Activated T-helper 2 cell treated with anti-CD3 and anti-CD28 coated beads, Interferon-gamma antibody, Interleukin-2, Interleukin-4, amounts not matched to agents 10 μg/mL and 5 μg/mL and 100 μg/mL, durations not matched to agents 14 hours and 24 hours and 36 hours (primary cell): Measurements from ENCODE around the gene LSM12. TPM values are rescaled to one million over a fixed set of nuclear protein-coding genes. Genes with fewer than 3 reads are reported as not detected.

Experiments
- DNase-seq: peaks from one replicate; pipeline ENCODE4 v3.0.0; 2021; ENCODE audit warnings: low spot score
- H3K27ac Mint-ChIP-seq: one replicate; pipeline ENCODE4 v1.8.0; 2021; ENCODE audit warnings: mixed read lengths
- H3K27me3 Mint-ChIP-seq: one replicate; pipeline ENCODE4 v1.8.0; 2021; ENCODE audit warnings: low read depth, mixed read lengths
- H3K36me3 Mint-ChIP-seq: one replicate; pipeline ENCODE4 v1.8.0; 2021; ENCODE audit warnings: low read depth, mixed read lengths
- H3K4me1 Mint-ChIP-seq: one replicate; pipeline ENCODE4 v1.8.0; 2021; ENCODE audit warnings: low read depth, mixed read lengths
- H3K4me3 Mint-ChIP-seq: one replicate; pipeline ENCODE4 v1.8.0; 2021; ENCODE audit warnings: low read depth, mild to moderate bottlenecking, moderate library complexity, mixed read lengths
- H3K9me3 Mint-ChIP-seq: one replicate; pipeline ENCODE4 v1.8.0; 2021; ENCODE audit warnings: mixed read lengths
- intact Hi-C: fragments of 100-400 bp; cut with micrococcal nuclease; formaldehyde crosslinking; loops from one replicate; pipeline ENCODE4 v1.15.1; 2023
- total RNA-seq: library from RNA; stranded (reverse); gene quantifications from 2 replicates; pipeline ENCODE4 v1.2.3, GENCODE V29; 2022

The LSM12 gene
- total RNA-seq: 81.4 and 88.4 TPM in 2 replicates

DNA sequence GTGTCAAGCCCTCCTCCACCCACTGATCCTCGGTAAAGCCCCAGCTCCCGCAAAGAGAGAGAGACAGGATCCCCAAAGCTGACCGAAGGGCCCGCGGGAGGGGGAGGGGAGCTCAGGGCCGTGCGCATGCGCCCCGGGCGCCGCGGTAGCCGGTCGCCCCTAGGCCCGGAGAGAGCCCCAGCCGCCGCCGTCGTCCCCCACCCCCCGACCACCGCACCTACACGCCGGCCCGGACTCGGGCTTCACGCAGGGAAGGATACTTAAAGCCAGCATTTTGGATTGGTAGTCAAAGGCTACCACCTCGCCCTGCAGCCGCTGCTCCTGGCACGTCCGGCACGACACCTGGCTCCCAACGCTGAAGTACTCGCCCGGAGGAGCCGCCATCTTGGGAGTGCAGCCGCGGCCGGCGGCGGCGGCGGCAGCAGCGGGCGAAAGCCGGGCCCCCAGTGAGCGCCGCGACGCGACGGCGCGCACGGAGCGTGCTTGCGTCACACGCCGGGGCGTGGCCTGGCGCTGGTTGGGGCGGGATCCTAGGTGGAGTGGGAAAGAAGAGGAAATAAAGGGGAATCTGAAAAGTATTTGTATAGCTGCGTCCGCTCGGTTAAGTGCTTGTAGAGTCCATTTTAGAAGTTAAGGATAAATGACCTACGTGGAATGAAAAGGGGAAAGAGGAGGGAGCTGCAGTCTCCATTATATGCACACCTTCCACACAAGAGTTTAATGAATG is at the start of gene LSM12:
LSM12 (minus strand) TSS at position 468 of the 727 bp plus-strand sequence; CDS start at position 384, 84 bp downstream.
- Mint-ChIP-seq H3K27ac (peak within 1 kb of the TSS; percentile 92), H3K36me3 (peaks cover 38% of the 10 kb centered on the region), H3K9me3 (no peaks in the 10 kb centered on the region), H3K27me3 (no peaks in the 10 kb centered on the region), H3K4me1 (peaks cover 33% of the 10 kb centered on the region), H3K4me3 (peak within 1 kb of the TSS; percentile 98)
- peak; percentile 89 for DNase-seq
- intact Hi-C loops: no loop called here

DNA sequence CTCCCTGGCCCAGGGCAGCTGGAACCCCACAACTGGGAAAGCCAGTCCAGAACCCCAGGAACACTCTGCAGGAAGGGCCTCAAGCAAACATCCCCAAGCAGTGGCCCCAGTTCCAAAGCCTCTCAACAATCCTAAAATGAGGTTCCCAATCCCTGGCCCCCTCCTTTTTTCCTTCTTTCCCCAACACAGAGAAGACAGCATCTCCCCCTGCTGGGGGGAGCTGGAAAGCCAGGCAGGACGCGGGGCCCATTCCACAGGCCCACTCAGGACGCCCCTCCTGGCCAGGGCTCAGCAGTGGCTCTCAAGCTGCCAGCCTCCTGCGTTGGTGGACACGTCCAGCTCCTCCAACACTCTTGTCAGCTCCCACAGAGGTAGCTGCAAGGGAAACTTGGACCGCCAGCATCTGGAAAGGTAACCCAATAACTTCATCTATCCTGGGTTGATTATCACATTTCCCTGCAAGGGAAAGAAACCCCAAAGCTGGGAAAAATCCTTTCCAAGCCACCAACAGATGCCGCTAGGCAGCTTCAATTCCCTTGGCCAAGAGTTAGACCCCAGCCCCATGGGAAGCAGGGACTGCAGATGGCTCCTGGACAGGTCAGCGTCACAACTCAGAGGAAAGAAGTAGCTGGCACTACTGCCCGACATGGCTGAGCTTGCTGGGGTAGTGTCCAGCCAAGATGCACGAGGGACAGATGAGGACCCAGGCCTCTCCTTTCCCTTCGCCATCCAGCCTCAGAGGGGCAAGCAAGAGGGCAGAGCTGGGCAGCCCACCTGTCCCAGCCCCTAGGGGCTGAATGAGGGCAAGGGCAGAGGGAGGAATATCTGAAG is 49.3 kb upstream of the LSM12 start:
- intact Hi-C loops: no loop called here
- no peaks in the 10 kb centered on the region for H3K4me1 Mint-ChIP-seq
- no peak for DNase-seq
- H3K27ac Mint-ChIP-seq: no peak overlapping the region
- no peaks in the 10 kb centered on the region for H3K27me3 Mint-ChIP-seq
- no peaks in the 10 kb centered on the region for H3K36me3 Mint-ChIP-seq
- H3K9me3 Mint-ChIP-seq: no peaks in the 10 kb centered on the region
- no peak overlapping the region for H3K4me3 Mint-ChIP-seq

DNA sequence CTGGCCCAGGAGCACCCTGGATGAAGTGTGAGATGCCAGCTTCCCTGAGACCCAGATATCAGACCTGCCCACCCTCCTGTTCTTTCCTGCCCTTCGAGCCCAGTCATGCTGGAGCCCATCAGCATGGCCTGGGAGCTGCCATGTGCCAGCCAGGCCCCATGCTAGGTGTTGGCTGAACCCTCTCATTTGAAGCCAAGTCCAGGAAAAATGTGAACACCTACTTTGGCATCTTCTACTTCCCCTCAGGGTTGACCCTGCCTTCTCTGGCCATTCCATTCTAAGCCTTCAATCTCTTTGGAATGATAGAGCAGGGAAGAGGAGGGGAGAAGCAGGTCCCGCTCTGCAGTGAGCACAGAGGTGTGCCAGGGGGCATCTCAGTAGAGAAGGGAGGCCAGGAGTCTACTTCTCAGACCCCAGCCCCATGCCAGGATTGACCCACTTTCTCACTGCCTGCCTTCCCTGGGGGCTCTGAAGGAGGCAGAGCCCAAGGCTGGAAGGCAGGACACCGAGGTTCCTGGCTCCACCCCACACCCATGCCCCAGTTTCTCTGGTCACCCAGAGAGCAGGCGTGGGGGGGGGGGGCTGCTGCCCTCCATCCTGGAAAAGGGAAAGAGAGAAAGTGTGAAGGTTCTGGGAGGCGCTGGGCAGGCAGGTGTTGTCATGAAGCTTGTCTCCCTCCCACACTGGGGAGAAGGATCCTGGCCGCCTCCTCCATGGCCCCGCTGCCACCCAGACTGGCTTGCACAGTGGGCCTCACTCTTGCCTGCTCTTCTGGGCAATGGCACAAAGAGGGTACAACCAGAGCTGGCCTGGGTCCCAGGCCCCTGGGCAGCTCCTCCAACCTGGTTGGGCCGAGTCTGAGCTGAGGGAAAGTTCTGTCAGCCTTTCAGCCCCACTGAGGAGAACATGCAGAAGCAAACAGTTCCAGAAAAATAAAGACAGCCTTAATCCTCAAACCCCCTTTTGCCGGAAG is 47.7 kb upstream of the LSM12 start:
- H3K27ac Mint-ChIP-seq: no peak overlapping the region
- DNase-seq: no peak
- H3K4me1 Mint-ChIP-seq: no peaks in the 10 kb centered on the region
- intact Hi-C loops: no loop called here
- H3K27me3 Mint-ChIP-seq: no peaks in the 10 kb centered on the region
- no peaks in the 10 kb centered on the region for H3K9me3 Mint-ChIP-seq
- H3K4me3 Mint-ChIP-seq: no peak overlapping the region
- H3K36me3 Mint-ChIP-seq: no peaks in the 10 kb centered on the region

GRCh38 chr17:44113382-44113781 is 46.9 kb upstream of the LSM12 start:
- H3K9me3 Mint-ChIP-seq: no peaks in the 10 kb centered on the region
- intact Hi-C loops: no loop called here
- H3K36me3 Mint-ChIP-seq: no peaks in the 10 kb centered on the region
- no peak overlapping the region for H3K27ac Mint-ChIP-seq
- no peak overlapping the region for H3K4me3 Mint-ChIP-seq
- DNase-seq: no peak
- H3K27me3 Mint-ChIP-seq: no peaks in the 10 kb centered on the region
- no peaks in the 10 kb centered on the region for H3K4me1 Mint-ChIP-seq

DNA sequence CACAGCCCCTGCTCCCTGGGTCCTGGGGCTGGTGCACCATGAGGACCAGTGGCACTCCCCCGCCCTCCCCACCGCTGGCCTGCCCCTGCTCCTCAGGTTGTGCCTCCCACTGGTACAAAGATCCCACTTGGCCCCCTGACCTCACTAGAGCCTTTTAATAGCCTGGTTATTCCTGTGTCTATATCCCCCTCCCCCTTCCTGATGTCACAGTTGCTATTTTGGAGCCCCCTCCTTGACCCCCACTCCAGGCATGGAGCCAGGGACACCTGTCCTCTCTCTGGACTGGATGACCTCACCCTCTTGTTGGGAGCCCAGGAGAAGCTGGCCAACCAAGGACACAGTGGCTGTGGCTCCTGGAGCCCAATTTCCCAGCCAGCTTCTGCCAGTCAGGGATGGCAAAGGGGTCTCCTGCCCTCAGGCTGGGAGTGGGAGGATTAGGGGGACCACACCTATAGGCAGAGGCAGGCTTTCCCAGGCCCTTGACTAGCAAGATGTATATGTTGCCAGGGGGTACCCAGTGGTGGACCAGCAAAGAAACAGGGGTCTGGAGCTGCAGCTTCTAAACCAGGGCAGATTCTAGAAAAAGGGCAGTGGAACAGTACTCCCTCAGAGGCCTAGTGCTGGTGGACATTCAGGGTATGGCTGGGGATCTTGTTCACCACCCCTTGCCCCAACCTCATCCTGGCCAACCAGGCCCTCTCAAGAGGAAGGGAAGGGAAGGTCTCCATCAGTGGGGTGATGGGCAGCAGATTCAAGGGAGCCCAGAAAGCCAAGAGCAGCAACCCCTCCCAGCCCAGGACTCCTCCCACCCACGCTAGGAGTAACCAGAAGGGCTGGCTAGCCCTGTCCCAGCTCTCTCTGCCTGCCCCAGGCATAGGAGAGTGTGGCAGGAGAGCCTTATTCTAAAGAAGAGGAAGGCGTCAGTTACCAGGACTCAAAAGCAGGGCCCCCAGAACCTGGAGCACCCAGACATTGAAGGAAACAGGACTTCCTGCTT is 46.1 kb upstream of the LSM12 start:
- Mint-ChIP-seq H3K9me3 (no peaks in the 10 kb centered on the region), H3K4me1 (no peaks in the 10 kb centered on the region), H3K27ac (no peak overlapping the region), H3K4me3 (no peak overlapping the region), H3K27me3 (no peaks in the 10 kb centered on the region), H3K36me3 (no peaks in the 10 kb centered on the region)
- intact Hi-C loops: no loop called here
- DNase-seq: no peak

DNA sequence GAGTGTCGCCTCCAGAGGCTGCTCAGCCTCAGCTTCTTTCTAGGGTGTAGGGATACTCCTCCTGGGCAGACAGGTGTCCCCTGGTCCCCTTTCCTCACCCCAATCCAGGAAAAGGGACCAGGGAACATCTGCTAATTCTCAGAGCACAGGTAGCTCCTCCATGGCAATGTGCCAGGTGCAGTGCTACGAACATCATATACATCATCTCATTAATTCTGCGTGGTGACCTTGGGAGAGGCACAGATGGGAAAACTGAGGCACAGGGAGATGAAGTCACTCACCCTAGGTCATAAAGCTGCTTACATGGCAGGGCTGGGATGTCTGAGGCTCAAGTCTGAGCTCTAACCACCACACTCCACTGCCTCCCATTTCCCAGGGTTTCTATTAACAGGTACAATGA is 45.3 kb upstream of the LSM12 start:
- H3K36me3 Mint-ChIP-seq: no peaks in the 10 kb centered on the region
- no peaks in the 10 kb centered on the region for H3K4me1 Mint-ChIP-seq
- H3K27ac Mint-ChIP-seq: no peak overlapping the region
- no peaks in the 10 kb centered on the region for H3K9me3 Mint-ChIP-seq
- no peaks in the 10 kb centered on the region for H3K27me3 Mint-ChIP-seq
- intact Hi-C loops: no loop called here
- no peak overlapping the region for H3K4me3 Mint-ChIP-seq
- DNase-seq: no peak

- no peaks in the 10 kb centered on the region for H3K27me3 Mint-ChIP-seq
- DNase-seq: peak; percentile 45
- H3K4me3 Mint-ChIP-seq: no peak overlapping the region
- intact Hi-C loops: no loop called here
- no peak overlapping the region for H3K27ac Mint-ChIP-seq
- H3K4me1 Mint-ChIP-seq: no peaks in the 10 kb centered on the region
- no peaks in the 10 kb centered on the region for H3K9me3 Mint-ChIP-seq
- H3K36me3 Mint-ChIP-seq: no peaks in the 10 kb centered on the region
These were observed 44.6 kb upstream of the LSM12 start for GRCh38 chr17:44110823-44111633.

DNA sequence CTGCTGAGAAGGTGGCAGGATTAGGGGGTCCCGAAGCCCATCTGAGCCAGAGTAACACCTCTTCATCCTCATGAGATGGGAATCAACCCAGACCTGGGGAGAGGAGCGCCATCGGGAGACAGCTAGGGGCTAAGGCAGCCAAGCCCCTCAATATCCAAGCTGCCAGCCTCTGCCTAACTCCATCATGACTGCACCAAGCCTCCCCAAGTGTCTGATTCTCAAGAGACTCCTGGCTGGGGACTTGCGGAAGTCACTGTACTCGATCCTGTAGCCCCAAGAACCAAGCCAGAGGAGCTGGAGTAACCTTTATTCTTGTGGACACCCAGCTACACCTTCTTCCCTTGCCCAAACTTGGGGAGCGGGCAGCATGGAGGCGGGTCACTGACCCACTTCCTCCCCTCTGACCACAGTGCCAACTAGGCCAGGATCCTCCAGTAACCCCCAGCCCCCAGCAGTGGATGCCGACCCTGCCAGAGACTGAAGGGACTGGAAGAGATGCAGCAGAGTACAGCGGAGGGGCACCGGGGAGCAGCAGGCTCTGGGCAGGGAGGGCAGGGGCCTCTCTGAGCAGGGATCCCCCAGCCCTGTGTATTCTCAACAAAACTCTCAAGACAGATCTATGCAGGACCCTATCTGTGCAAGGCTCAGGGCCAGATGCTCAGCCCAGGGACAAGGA is 43.7 kb upstream of the LSM12 start:
- no peaks in the 10 kb centered on the region for H3K27me3 Mint-ChIP-seq
- no peaks in the 10 kb centered on the region for H3K4me1 Mint-ChIP-seq
- intact Hi-C loops: no loop called here
- no peak overlapping the region for H3K4me3 Mint-ChIP-seq
- no peak for DNase-seq
- H3K9me3 Mint-ChIP-seq: no peaks in the 10 kb centered on the region
- no peak overlapping the region for H3K27ac Mint-ChIP-seq
- H3K36me3 Mint-ChIP-seq: no peaks in the 10 kb centered on the region

DNA sequence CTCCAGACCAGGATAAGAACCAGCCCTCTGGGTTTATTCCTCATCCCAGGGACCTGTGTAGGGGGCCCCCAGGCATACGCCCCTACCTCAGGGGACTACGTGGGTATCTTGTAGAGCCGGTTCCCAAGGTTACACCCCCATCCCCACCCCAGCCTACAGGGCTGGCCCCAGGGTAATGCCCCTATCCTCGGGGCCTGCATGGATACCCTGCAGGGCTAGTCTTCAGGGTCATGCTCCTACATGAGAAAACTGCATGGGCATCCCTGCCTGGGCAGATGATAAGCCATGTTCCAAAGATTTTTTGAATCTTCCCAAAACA is 42.8 kb upstream of the LSM12 start:
- H3K4me3 Mint-ChIP-seq: no peak overlapping the region
- H3K36me3 Mint-ChIP-seq: no peaks in the 10 kb centered on the region
- H3K9me3 Mint-ChIP-seq: no peaks in the 10 kb centered on the region
- no peaks in the 10 kb centered on the region for H3K4me1 Mint-ChIP-seq
- no peaks in the 10 kb centered on the region for H3K27me3 Mint-ChIP-seq
- intact Hi-C loops: no loop called here
- DNase-seq: no peak
- H3K27ac Mint-ChIP-seq: no peak overlapping the region

DNA sequence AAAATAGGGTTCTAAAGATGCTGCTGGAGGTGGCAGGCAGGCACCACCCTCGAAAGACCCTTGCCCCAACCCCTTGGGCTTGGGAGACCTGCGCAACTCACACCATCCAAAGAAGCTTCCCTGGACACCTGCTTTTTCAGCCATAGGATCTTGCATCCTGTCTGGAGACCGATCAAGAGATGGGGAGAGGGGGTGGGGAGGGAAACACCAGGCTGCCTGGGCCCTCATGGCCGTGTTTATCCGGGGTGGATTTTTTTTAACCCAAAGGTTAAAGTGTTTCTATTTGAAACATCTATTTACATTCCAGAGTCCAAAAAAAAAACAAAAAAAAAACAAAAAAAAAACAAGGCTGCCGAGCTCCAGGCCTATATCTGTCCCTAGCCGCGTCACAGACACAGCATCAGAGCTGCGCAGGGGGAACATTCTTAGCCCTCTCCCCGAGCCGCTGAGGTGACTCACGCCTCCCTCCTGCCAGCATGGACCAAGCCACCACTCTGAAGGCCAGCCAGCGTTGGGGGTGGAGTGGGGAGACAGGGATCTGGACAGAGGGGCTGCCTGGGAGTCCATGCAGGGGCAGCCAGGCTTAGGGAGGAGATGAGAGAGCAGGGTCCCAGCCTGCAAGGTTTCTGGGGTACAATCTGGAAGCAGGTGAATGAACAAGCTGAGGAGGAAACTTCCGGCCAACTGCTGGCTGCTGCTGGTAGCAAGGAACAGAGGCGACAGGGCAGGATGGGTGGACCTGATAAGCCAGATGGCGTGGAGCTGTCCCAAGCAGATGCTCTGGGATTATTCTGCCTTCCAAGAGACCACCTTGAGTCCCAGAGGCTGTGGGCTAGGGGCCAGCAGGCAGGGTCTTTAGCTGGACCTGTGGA is 42.2 kb upstream of the LSM12 start:
- H3K4me3 Mint-ChIP-seq: no peak overlapping the region
- no peaks in the 10 kb centered on the region for H3K27me3 Mint-ChIP-seq
- H3K4me1 Mint-ChIP-seq: no peaks in the 10 kb centered on the region
- H3K27ac Mint-ChIP-seq: no peak overlapping the region
- intact Hi-C loops: no loop called here
- no peaks in the 10 kb centered on the region for H3K36me3 Mint-ChIP-seq
- H3K9me3 Mint-ChIP-seq: no peaks in the 10 kb centered on the region
- no peak for DNase-seq
